CD14-positive monocyte (primary cell): ENCODE measurements around the gene SESN2. TPM values are rescaled to one million over a fixed set of nuclear protein-coding genes. Genes with fewer than 3 reads are reported as not detected.

ENCODE experiments used
- DNase-seq, 3 donors: peaks; one replicate each; pipeline ENCODE4 v3.0.0-alpha.2; 2011 to 2022
- H2AFZ ChIP-seq: 2 replicates; pipeline ENCODE4 v1.6.0; 2012; ENCODE audit warnings: mild to moderate bottlenecking, low read depth, low read length, inconsistent platforms; ENCODE audit not compliant: insufficient read depth, poor library complexity, severe bottlenecking
- H3K27ac ChIP-seq, 2 donors: 1 replicate in 1 of 2; 2 replicates in 1 of 2; pipeline ENCODE4 v1.5.1; 2012 to 2013; ENCODE audit warnings: low read length in 2 of 2, control low read depth in 1 of 2, inconsistent platforms in 1 of 2, low read depth in 1 of 2, mild to moderate bottlenecking in 1 of 2
- H3K27me3 ChIP-seq, 2 donors: one replicate each; pipeline versions ENCODE4 v1.6.0 to v1.6.1; 2011 to 2013; ENCODE audit warnings: low read length in 2 of 2; ENCODE audit not compliant: control insufficient read depth in 2 of 2, insufficient read depth in 2 of 2
- H3K36me3 ChIP-seq, 2 donors: replicated peaks in 1 of 2; 1 replicate in 1 of 2; 2 replicates in 1 of 2; pipeline versions ENCODE4 v1.5.1 to v1.6.1; 2012 to 2013; ENCODE audit warnings: low read length in 2 of 2, control low read depth in 1 of 2, inconsistent platforms in 1 of 2, mild to moderate bottlenecking in 1 of 2; ENCODE audit not compliant: insufficient read depth in 2 of 2, control insufficient read depth in 1 of 2
- H3K4me1 ChIP-seq, 2 donors: 1 replicate in 1 of 2; 2 replicates in 1 of 2; pipeline versions ENCODE4 v1.5.1 to v1.6.1; 2012 to 2013; ENCODE audit warnings: low read length in 2 of 2, control low read depth in 1 of 2, inconsistent platforms in 1 of 2, mild to moderate bottlenecking in 1 of 2, moderate library complexity in 1 of 2; ENCODE audit not compliant: insufficient read depth in 2 of 2, control insufficient read depth in 1 of 2
- H3K4me2 ChIP-seq: replicated peaks from 2 replicates; pipeline ENCODE3; 2012; ENCODE audit warnings: low read length, moderate library complexity, mild to moderate bottlenecking; ENCODE audit not compliant: poor library complexity, severe bottlenecking; ENCODE audit errors: extremely low read depth
- H3K4me3 ChIP-seq, 3 experiments: fragments of 200-600 bp in 1 of 3; sonication (generic) in 1 of 3; replicated peaks in 1 of 3; 1 replicate in 2 of 3; 2 replicates in 1 of 3; pipeline ENCODE4 v1.5.1; 2011 to 2013; ENCODE audit warnings: low read length in 3 of 3, mild to moderate bottlenecking in 3 of 3, control low read depth in 2 of 3, low read depth in 2 of 3, inconsistent platforms in 1 of 3, moderate library complexity in 1 of 3
- H3K79me2 ChIP-seq: 2 replicates; pipeline ENCODE4 v1.6.0; 2012; ENCODE audit warnings: mild to moderate bottlenecking, control low read depth, inconsistent platforms, low read length, moderate library complexity; ENCODE audit not compliant: insufficient read depth
- H3K9ac ChIP-seq: 2 replicates; pipeline ENCODE4 v1.6.0; 2017; ENCODE audit warnings: low read length, mild to moderate bottlenecking; ENCODE audit not compliant: insufficient read depth, poor library complexity, severe bottlenecking
- H3K9me3 ChIP-seq, 2 donors: replicated peaks in 1 of 2; 1 replicate in 1 of 2; 2 replicates in 1 of 2; pipeline versions ENCODE4 v1.5.1 to v1.6.1; 2012 to 2013; ENCODE audit warnings: low read length in 2 of 2, control low read depth in 1 of 2; ENCODE audit not compliant: control insufficient read depth in 1 of 2, insufficient read depth in 1 of 2
- H4K20me1 ChIP-seq: 2 replicates; pipeline ENCODE4 v1.6.0; 2012; ENCODE audit warnings: mild to moderate bottlenecking, low read length, control low read depth, moderate library complexity; ENCODE audit not compliant: insufficient read depth
- H3K27ac Mint-ChIP-seq, 7 donors: one replicate each; pipeline ENCODE4 v1.8.0; 2020; ENCODE audit warnings: mild to moderate bottlenecking in 7 of 7, mixed read lengths in 7 of 7, moderate library complexity in 6 of 7, inconsistent platforms in 2 of 7
- H3K27me3 Mint-ChIP-seq, 3 donors: one replicate each; pipeline ENCODE4 v1.8.0; 2021 to 2022; ENCODE audit warnings: low read depth in 3 of 3, mild to moderate bottlenecking in 3 of 3, mixed read lengths in 3 of 3, moderate library complexity in 3 of 3, inconsistent platforms in 1 of 3
- H3K36me3 Mint-ChIP-seq, 2 donors: one replicate each; pipeline ENCODE4 v1.8.0; 2020; ENCODE audit warnings: mixed read lengths in 2 of 2, inconsistent platforms in 1 of 2, mild to moderate bottlenecking in 1 of 2
- H3K4me1 Mint-ChIP-seq: one replicate; pipeline ENCODE4 v1.8.0; 2020; ENCODE audit warnings: mild to moderate bottlenecking, mixed read lengths
- H3K4me3 Mint-ChIP-seq, 2 donors: one replicate each; pipeline ENCODE4 v1.8.0; 2020; ENCODE audit warnings: mild to moderate bottlenecking in 2 of 2, mixed read lengths in 2 of 2, moderate library complexity in 1 of 2
- H3K9me3 Mint-ChIP-seq, 7 donors: one replicate each; pipeline ENCODE4 v1.8.0; 2020 to 2022; ENCODE audit warnings: mixed read lengths in 7 of 7, mild to moderate bottlenecking in 6 of 7, moderate library complexity in 6 of 7, inconsistent platforms in 2 of 7
- WGBS: methylation state at CpG from one replicate; pipeline ENCODE4 v1.1.5; 2013; ENCODE audit warnings: missing lambda C conversion rate; ENCODE audit not compliant: insufficient coverage; 5-methylcytosine and 5-hydroxymethylcytosine counted together
- intact Hi-C, 2 donors: fragments of 100-400 bp; cut with micrococcal nuclease; formaldehyde crosslinking; loops; one replicate each; pipeline versions ENCODE4 v1.15.0 to v1.15.1; 2023
- polyA plus RNA-seq, 3 donors: library from polyadenylated mRNA; depleted of rRNA in 1 of 3; unstranded in 2 of 3; stranded (reverse) in 1 of 3; fragments of 300-500 nt in 2 of 3; fragments of >200 nt in 1 of 3; fragmentation: Illumina TruSeq in 2 of 3; gene quantifications; 1 replicate in 2 of 3; 2 replicates in 1 of 3; pipeline ENCODE4 v1.2.3, GENCODE V29; 2012 to 2021
- TF ChIP-seq, protein P1 (sequence below): fragments of 200-600 bp; IDR thresholded peaks from one replicate; pipeline ENCODE4 v1.8.0; 2022; ENCODE audit warnings: antibody characterized with exemption, mild to moderate bottlenecking

Gene SESN2
- polyA plus RNA-seq, 3 donors: 5.0 to 15.7 (median 5.1) TPM

DNA sequence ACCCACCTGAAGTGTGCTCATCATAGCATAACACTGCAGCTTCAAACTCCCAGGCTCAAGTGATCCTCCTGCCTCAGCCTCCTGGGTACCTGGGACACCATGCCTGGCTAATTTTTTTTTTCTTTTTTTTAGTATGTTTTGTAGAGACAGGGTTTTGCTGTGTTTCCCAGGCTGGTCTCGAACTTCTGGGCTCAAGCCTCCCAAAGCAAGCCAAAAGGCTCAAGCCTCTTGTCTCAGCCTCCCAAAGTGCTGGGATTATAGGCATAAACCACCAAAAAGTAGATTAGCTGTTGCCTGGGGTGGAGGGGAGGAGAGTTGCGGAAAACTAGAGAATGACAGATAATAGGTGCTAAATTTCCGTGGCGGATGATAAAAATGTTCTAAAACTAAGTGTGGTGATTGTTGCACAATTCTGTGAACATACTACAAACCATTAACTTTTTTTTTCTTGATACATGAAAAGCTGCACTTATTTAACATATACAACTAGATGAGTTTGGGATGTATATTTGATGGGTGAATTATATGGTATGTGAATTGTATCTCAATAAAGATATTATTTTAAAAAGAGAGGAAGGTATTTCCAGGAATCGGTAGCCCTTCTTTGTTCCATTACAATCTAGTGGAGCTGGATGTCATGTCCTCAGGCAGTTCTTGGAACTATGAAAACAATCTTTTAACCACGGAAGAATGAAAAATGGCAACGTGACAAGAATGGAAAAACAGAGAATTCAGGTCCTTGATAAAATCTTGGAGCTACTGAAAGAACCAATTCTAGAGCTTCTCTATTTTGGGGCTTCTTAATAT lies 42.3 kb downstream of the SESN2 start:
- Mint-ChIP-seq H3K36me3 (no peaks in the 10 kb centered on the region), H3K4me1 (peaks cover 10% of the 10 kb centered on the region), H3K9me3 (no peaks in the 10 kb centered on the region), H3K4me3 (no peak overlapping the region), H3K27ac (no peak overlapping the region), H3K27me3 (peaks cover 0 to 5% (median 3%) of the 10 kb centered on the region in 3 donors)
- Histone ChIP-seq H3K4me3 (no peak overlapping the region), H3K27me3 (no peaks in the 10 kb centered on the region), H3K36me3 (no peaks in the 10 kb centered on the region), H3K79me2 (no peaks in the 10 kb centered on the region), H3K27ac (no peak overlapping the region), H2AFZ (no peak overlapping the region), H4K20me1 (no peaks in the 10 kb centered on the region), H3K4me1 (peaks cover 4 to 6% of the 10 kb centered on the region in 2 donors), H3K4me2 (no peak overlapping the region), H3K9me3 (no peaks in the 10 kb centered on the region), H3K9ac (no peak overlapping the region)
- TF ChIP-seq, protein P1, sequence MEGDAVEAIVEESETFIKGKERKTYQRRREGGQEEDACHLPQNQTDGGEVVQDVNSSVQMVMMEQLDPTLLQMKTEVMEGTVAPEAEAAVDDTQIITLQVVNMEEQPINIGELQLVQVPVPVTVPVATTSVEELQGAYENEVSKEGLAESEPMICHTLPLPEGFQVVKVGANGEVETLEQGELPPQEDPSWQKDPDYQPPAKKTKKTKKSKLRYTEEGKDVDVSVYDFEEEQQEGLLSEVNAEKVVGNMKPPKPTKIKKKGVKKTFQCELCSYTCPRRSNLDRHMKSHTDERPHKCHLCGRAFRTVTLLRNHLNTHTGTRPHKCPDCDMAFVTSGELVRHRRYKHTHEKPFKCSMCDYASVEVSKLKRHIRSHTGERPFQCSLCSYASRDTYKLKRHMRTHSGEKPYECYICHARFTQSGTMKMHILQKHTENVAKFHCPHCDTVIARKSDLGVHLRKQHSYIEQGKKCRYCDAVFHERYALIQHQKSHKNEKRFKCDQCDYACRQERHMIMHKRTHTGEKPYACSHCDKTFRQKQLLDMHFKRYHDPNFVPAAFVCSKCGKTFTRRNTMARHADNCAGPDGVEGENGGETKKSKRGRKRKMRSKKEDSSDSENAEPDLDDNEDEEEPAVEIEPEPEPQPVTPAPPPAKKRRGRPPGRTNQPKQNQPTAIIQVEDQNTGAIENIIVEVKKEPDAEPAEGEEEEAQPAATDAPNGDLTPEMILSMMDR: no peak
- intact Hi-C loops: no loop called here
- no peak for DNase-seq
- 53% methylated on average over 3 of the region's 7 CpGs for WGBS

DNA sequence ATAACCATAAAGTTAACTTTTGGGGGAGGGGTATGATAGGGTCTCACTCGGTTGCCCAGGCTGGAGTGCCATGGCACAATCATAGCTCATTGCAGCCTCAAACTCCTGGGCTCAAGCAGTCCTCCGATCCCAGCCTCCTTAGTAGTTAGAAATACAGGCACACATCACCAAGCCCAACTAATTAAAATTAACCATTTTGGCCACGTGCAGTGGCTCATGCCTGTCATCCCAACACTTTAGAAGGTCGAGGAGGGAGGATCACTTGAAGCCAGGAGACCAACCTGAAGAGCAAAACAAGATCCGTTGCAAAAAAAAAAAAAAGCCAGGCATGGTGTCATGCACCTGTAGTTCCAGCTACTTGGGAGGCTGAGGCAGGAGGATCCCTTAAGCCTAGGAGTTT lies 42.9 kb downstream of the SESN2 start:
- no peaks in the 10 kb centered on the region for H3K36me3 ChIP-seq
- Mint-ChIP-seq H3K27me3 (peaks cover 0 to 5% (median 3%) of the 10 kb centered on the region in 3 donors), H3K4me1 (peaks cover 11% of the 10 kb centered on the region), H3K4me3 (no peak overlapping the region), H3K9me3 (no peaks in the 10 kb centered on the region), H3K36me3 (no peaks in the 10 kb centered on the region), H3K27ac (no peak overlapping the region)
- H3K9me3 ChIP-seq: no peaks in the 10 kb centered on the region
- H3K9ac ChIP-seq: no peak overlapping the region
- 93% methylated on average over 3 of the region's 5 CpGs for WGBS
- H4K20me1 ChIP-seq: no peaks in the 10 kb centered on the region
- no peak overlapping the region for H2AFZ ChIP-seq
- intact Hi-C loops: no loop called here
- H3K4me3 ChIP-seq: no peak overlapping the region
- no peaks in the 10 kb centered on the region for H3K79me2 ChIP-seq
- H3K27ac ChIP-seq: no peak overlapping the region
- H3K4me2 ChIP-seq: no peak overlapping the region
- no peaks in the 10 kb centered on the region for H3K27me3 ChIP-seq
- TF ChIP-seq, protein P1: no peak
- peaks cover 6 to 7% of the 10 kb centered on the region in 2 donors for H3K4me1 ChIP-seq
- DNase-seq: no peak
